GM12878 (cell line): Measurements from ENCODE around the gene ALG8.

Source experiments
- CEBPB ChIP-seq, 2 experiments: fragments of 150-350 bp in 1 of 2; IDR thresholded peaks; 2 replicates each; pipeline ENCODE4 v1.6.1; 2012 to 2014; ENCODE audit warnings: low read depth in 2 of 2, low read length in 2 of 2, borderline replicate concordance in 1 of 2, inconsistent platforms in 1 of 2
- CREB1 ChIP-seq: IDR thresholded peaks from 2 replicates; pipeline ENCODE4 v1.6.1; 2012; ENCODE audit warnings: low read depth, mild to moderate bottlenecking, inconsistent platforms
- DPF2 ChIP-seq: fragments of 450-650 bp; IDR thresholded peaks from 2 replicates; pipeline ENCODE4 v1.6.1; 2017; ENCODE audit warnings: mild to moderate bottlenecking
- E4F1 ChIP-seq: fragments of 450-650 bp; IDR thresholded peaks from 2 replicates; pipeline ENCODE4 v1.6.1; 2018; ENCODE audit warnings: borderline replicate concordance, mild to moderate bottlenecking; ENCODE audit not compliant: partially characterized antibody
- NBN ChIP-seq: fragments of 450-650 bp; IDR thresholded peaks from 2 replicates; pipeline ENCODE4 v1.6.1; 2016
- POLR2A ChIP-seq: IDR thresholded peaks from 2 replicates; pipeline ENCODE4 v1.6.1; 2011; ENCODE audit warnings: low read depth, mild to moderate bottlenecking, low read length
- POLR2AphosphoS5 ChIP-seq: IDR thresholded peaks from 2 replicates; pipeline ENCODE4 v1.6.1; 2011; ENCODE audit warnings: mild to moderate bottlenecking, low read length, inconsistent platforms
- RELA ChIP-seq: fragments of 450-650 bp; IDR thresholded peaks from 2 replicates; pipeline ENCODE4 v1.8.0; 2014; ENCODE audit warnings: borderline replicate concordance; ENCODE audit not compliant: partially characterized antibody
- SMAD1 ChIP-seq: fragments of 450-650 bp; IDR thresholded peaks from 2 replicates; pipeline ENCODE4 v1.6.1; 2018; ENCODE audit warnings: mild to moderate bottlenecking, low read depth; ENCODE audit not compliant: partially characterized antibody
- SMC3 ChIP-seq: IDR thresholded peaks from 2 replicates; pipeline ENCODE4 v1.6.1; 2011; ENCODE audit warnings: low read length, improper control_type of control experiment, borderline replicate concordance
- TCF7 ChIP-seq: IDR thresholded peaks from 2 replicates; pipeline ENCODE4 v1.6.1; 2014; ENCODE audit warnings: antibody characterized with exemption, borderline replicate concordance
- YY1 ChIP-seq: IDR thresholded peaks from 2 replicates; pipeline ENCODE4 v1.6.1; 2011; ENCODE audit warnings: low read depth, mild to moderate bottlenecking, low read length
- TF ChIP-seq, protein P1 (sequence below), 3 experiments: IDR thresholded peaks in 2 of 3; conservative IDR thresholded peaks in 1 of 3; 2 replicates each; pipeline ENCODE4 v1.5.1; 2011; ENCODE audit warnings: low read depth in 3 of 3, low read length in 3 of 3, mild to moderate bottlenecking in 3 of 3, control low read depth in 2 of 3, moderate library complexity in 2 of 3, inconsistent platforms in 1 of 3, mixed read lengths in 1 of 3; ENCODE audit not compliant: control insufficient read depth in 2 of 3, insufficient read depth in 1 of 3; ENCODE audit errors: extremely low read depth in 1 of 3

DNA sequence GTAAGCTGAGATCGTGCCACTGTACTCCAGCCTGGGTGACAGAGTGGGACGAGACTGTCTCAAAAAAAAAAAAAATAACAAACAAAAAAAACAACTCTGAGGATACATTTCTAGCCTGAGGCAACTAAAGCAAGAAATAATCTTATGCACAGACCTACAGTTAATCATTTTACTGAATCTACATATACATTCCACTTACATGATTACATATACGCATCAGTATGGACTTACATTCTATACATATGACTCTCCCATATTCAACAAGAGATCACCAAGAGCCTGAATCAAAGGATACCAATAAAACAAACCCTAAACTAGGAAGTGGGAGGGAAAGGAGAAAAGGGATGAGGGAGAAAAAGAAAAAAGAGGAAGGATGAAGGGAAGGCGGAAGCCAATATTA lies 1.1 kb downstream of the ALG8 start:
- TF ChIP-seq CEBPB (IDR thresholded peaks at IDR 0.05; ENCODE audit: borderline replicate concordance in 1 of 2, low read depth in 2 of 2, low read length in 2 of 2) (no peak), E4F1 (no peak), POLR2A (no peak), POLR2AphosphoS5 (no peak), YY1 (no peak), SMC3 (no peak), CREB1 (no peak), NBN (no peak), RELA (no peak), TCF7 (no peak), SMAD1 (no peak), DPF2 (no peak)
- TF ChIP-seq, protein P1, sequence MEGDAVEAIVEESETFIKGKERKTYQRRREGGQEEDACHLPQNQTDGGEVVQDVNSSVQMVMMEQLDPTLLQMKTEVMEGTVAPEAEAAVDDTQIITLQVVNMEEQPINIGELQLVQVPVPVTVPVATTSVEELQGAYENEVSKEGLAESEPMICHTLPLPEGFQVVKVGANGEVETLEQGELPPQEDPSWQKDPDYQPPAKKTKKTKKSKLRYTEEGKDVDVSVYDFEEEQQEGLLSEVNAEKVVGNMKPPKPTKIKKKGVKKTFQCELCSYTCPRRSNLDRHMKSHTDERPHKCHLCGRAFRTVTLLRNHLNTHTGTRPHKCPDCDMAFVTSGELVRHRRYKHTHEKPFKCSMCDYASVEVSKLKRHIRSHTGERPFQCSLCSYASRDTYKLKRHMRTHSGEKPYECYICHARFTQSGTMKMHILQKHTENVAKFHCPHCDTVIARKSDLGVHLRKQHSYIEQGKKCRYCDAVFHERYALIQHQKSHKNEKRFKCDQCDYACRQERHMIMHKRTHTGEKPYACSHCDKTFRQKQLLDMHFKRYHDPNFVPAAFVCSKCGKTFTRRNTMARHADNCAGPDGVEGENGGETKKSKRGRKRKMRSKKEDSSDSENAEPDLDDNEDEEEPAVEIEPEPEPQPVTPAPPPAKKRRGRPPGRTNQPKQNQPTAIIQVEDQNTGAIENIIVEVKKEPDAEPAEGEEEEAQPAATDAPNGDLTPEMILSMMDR (IDR thresholded peaks at IDR 0.05 in 2 of 3, conservative IDR thresholded peaks at IDR 0.05 in 1 of 3; ENCODE audit: control insufficient read depth in 2 of 3, extremely low read depth in 1 of 3, insufficient read depth in 1 of 3, low read depth in 3 of 3, low read length in 3 of 3) = no peak
